ENCODE results near the gene PLAU. TPM values are rescaled to one million over a fixed set of nuclear protein-coding genes. Genes with fewer than 3 reads are reported as not detected.

PLAU gene
- total RNA-seq, 4 donors from 2014 or later = 6.4 to 11.2 (median 9.9) TPM

DNA sequence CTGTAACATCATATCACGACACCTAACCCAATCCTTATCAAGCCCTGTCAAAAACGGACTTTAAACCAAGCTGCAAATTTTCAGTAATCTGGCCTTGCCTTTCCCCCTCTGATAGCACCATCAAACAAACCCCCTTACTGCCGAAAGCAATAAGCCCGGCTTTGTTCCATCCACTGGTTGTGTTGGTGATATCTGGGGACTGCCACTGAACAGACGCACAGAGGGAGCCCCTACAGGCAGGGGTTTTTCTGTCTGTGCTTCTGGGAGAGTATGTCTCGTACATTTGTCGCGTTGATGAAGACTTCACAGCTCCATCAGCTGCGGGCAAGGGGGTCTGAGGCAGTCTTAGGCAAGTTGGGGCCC, 550 bp upstream of the PLAU start:
- TF ChIP-seq CTCF (IDR thresholded peaks at IDR 0.05; ENCODE audit: low read depth) = no peak

GRCh38 chr10:73911553-73912004, 647 bp downstream of the PLAU start:
- no peak for TF ChIP-seq CTCF (IDR thresholded peaks at IDR 0.05; ENCODE audit: low read depth)

DNA sequence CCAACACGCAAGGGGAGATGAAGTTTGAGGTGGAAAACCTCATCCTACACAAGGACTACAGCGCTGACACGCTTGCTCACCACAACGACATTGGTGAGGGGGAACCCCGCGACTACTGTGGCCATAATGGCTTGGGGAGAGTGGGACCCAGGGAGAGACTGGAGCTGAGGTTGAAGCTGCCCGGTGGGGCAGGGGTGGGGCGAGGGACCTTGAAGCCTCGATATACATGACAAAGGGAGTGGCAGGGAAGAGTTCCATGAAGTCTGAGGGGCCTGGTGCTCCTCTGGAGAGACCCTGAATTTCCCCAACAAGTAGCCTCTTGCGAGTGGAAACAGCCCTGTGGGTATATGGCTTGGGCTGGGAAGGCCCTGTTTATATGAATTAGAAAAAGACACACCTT, 3.1 kb downstream of the PLAU start:
- no peak for TF ChIP-seq CTCF (IDR thresholded peaks at IDR 0.05; ENCODE audit: low read depth)

DNA sequence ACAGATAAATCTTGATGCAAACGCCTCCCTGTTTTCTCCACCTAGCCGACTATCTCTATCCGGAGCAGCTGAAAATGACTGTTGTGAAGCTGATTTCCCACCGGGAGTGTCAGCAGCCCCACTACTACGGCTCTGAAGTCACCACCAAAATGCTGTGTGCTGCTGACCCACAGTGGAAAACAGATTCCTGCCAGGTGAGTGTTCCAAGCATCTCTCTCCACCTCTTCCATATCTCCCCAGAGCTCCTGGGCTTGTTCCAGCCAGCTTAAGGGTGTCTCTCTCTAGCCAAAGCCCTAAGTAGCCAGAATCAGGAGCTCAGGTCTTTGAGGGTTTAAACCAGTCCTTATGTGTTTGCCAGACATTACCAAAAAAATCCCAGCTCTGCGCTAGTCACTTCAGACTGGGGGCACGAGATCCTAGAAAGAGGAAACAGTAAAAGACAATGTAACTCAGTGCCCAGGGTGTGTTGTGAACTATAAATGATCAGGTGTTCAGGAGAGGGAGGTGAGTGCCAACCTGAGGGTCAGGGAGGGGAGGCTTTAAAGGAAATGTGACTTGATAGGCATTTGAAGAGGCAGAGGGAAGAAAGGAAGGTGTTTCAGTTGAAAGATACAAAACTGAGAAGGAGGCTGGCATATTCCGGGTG, 4.4 kb downstream of the PLAU start:
- TF ChIP-seq CTCF (IDR thresholded peaks at IDR 0.05; ENCODE audit: low read depth) = no peak

GRCh38 chr10:73916761-73917470, 6.0 kb downstream of the PLAU start:
- TF ChIP-seq CTCF (IDR thresholded peaks at IDR 0.05; ENCODE audit: low read depth) = no peak

DNA sequence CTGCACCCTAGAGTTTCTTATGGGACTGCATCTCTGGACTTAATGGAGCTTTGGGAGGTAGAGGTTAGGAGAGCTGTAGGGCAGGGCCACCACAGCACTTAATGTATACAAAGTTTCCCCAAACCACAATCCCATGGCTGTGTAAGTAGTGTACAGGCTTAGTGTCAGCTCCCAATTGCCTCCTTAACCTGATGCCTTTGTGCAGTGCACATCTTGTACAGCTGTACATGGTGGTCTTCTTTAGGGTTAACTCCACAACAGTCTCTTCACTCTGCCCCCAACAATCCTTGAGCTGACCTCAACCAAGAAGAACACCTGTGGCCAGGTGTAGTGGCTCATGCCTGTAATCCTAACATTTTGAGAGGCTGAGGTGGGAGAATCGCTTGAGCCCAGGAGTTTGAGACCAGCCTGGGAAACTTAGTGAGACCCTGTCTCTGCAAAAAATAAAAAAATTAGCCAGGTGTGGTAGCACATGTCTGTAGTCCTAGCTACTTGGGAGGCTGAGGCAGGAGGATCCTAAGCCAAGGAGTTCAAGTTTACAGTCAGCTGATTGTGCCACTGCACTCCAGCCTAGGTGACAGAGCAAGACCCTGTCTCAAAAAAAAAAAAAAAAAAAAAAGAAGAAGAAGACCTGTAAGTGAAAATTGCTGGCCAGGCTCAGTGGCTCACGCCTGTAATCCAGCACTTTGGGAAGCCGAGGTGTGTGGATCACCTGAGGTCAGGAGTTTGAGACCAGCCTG, 6.8 kb downstream of the PLAU start:
- no peak for TF ChIP-seq CTCF (IDR thresholded peaks at IDR 0.05; ENCODE audit: low read depth)

DNA sequence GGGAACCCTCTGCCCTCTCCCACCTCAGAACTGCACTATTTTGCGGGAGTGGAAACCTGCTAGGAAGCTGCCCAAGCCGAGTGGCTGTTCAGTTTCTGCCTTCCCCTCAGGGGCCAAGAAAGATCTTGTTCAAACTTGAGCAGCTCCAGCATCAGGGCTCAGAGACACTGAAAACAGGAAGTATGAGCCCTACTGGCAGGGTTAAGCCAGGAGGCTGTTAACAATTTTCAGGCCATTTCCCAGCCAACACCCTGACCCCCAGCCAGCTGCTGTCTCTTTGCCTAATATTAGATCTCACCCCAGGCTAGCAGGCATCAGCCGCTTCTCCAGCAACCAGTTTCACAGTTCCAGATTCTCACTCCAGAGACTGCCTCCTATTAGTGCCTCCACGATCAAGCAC, 9.2 kb downstream of the PLAU start:
- no peak for TF ChIP-seq CTCF (IDR thresholded peaks at IDR 0.05; ENCODE audit: low read depth)

Data from subcutaneous adipose tissue (tissue), 4 donors.